ENCODE data around the gene MAPKAPK2.

MAPKAPK2 gene

DNA sequence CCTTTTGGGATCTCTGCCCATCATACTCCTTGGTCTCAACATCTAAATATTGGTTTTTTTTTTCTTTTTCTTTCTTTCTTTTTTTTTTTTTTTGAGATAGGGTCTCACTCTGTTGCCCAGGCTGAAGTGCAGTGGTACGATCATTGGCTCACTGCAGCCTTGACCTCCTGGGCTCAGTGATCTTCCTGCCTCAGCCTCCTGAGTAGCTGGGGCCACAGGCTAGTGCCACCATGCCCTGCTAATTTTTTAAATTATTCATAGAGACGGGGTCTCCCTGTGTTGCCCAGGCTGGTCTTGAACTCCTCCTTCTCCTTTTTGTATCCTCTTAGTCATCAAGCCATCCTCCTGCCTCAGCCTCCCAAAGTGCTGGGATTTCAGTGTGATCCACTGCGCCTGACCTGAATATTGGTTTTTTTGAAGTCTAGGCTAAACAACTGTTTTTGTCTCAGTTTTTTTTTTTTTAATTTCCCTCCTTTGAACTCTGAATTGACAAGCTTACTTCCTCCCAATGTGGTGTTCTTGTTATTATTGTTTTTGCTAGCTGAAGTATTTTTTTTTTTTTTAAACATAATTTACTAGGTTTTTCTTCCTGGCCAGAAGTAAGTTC, 30.9 kb downstream of the MAPKAPK2 start:
- Mint-ChIP-seq H3K4me3 (peak overlapping the region; percentile 43), H3K36me3 (no peaks in the 10 kb centered on the region), H3K27ac (no peak overlapping the region), H3K27me3 (no peaks in the 10 kb centered on the region), H3K4me1 (peaks cover 74% of the 10 kb centered on the region), H3K9me3 (no peaks in the 10 kb centered on the region)

DNA sequence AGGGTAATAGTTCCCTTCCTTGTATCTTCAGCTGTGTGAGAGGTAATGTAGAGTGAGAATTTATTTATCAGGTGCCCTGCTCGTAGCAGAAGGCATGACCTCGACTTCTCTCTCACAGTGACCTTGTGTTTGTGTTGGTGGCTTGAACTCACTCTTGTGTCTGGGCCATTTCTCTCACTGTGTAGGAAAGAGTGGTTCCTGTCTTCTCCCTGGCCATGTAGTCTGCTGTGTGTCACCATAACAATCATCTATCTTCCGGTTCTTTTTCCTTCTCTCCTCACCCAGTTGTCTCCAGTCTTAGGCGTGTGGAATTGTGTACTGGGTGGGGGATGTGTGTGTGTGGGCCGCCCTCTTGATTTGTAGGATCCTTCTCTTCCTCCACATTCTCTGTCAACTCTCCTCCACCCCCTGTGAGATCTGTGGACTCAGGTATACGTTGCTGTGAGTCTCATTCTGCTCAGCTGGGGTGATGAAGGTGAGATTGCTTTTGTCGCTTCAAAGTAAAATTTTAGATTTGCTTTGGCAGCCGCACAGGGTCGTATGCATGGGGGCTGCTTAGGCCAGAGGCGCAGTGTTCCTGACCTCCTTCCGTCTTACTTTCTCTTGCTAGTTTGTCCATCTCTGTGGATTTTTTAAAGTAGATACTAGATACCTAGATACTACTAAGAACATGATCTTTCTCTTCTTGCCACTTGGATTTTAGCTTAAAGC, 31.6 kb downstream of the MAPKAPK2 start:
- no peaks in the 10 kb centered on the region for H3K36me3 Mint-ChIP-seq
- H3K27me3 Mint-ChIP-seq, result no peaks in the 10 kb centered on the region
- peaks cover 78% of the 10 kb centered on the region for H3K4me1 Mint-ChIP-seq
- H3K27ac Mint-ChIP-seq, result peak overlapping the region; percentile 46
- no peaks in the 10 kb centered on the region for H3K9me3 Mint-ChIP-seq
- peak overlapping the region; percentile 37 for H3K4me3 Mint-ChIP-seq

DNA sequence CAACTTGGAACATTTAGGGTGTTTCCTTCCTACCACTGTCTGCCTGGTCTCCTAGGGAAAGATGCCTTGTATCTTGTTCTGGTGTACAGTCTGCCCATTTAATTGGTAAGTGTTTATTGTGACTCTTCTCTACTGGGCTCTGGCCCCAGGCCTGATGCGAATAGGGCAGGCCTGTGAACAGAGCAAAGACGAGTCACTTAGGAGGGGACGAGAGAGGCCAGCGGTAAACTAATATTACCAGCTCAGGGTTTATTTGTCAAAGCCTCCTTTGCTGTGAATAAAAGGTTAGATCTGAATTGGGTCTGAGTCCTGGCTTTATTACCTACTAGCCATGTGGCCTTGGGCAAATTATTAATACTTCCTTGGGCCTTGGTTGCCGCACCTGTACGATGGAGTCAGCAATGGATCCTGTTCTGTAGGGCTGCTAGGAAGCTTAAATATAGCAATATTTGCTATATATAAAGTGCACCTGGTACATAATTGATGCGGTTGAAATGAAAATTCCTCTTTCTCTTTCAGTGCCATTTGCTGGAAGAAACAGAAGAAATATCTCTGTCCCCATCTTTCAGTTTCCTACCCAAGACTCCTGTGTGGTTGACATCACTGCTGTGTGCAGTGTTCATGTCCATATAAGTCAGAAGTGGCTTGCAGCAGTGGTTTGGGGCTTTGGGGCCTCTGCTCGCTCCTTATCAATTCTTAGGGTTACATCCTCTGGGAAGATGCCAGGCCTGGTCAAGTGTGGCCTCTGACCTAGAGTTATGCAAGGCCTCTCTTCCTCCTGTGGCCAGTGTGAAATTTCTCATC, 32.4 kb downstream of the MAPKAPK2 start:
- peaks cover 76% of the 10 kb centered on the region for H3K4me1 Mint-ChIP-seq
- H3K4me3 Mint-ChIP-seq, result peak overlapping the region; percentile 37
- H3K36me3 Mint-ChIP-seq, result no peaks in the 10 kb centered on the region
- H3K27ac Mint-ChIP-seq, result peak overlapping the region; percentile 46
- H3K9me3 Mint-ChIP-seq, result no peaks in the 10 kb centered on the region
- H3K27me3 Mint-ChIP-seq, result no peaks in the 10 kb centered on the region

DNA sequence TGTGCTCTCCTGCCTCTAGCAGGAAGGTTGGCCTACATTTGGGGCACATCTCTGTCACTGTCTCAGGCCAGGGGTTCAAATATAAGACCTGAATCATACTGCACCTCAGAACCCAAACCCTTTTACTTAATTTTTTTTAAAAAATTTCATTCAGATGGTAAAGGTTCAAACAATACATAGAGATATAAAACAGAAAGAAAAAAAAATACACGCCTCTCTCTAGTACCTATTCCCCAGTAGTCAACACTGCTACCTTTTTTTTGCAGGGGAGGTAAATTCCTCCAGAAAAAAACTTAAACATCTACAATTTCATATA, 32.9 kb downstream of the MAPKAPK2 start:
- H3K27me3 Mint-ChIP-seq, result no peaks in the 10 kb centered on the region
- peaks cover 72% of the 10 kb centered on the region for H3K4me1 Mint-ChIP-seq
- peak overlapping the region; percentile 30 for H3K4me3 Mint-ChIP-seq
- H3K27ac Mint-ChIP-seq, result peak overlapping the region; percentile 24
- H3K36me3 Mint-ChIP-seq, result no peaks in the 10 kb centered on the region
- no peaks in the 10 kb centered on the region for H3K9me3 Mint-ChIP-seq

DNA sequence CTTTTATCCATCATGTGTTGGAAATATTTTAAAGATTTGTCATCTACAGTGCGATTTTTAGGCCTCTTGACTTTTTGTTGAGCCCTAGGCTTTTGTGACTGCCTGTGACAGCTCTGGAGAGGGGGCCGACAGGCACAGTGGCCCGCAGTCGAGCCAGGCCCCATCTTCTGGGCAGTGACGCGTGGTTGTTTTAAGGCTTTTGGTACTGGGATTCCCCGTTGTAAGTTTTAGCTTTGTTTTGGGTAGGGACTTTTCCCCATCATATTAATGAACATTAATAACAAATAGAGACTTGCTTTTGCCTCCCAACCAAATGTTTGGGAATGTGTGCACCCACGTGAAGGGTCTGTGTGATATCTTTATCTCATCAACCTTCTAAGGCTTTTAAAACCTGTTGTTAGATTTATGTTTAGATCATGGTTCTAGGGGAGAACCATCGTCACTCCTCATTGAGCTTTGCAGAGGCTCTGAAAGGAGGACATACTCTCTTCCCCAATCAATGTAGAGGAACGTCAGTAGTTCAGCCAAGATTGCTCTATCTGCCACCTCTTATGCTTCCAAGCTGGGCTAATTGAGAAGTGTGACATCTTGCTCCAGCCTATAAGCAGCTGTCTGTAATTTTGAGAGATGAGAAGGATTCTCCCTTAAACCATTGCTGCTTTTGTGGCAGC, 34.6 kb downstream of the MAPKAPK2 start:
- Mint-ChIP-seq H3K36me3 (no peaks in the 10 kb centered on the region), H3K9me3 (no peaks in the 10 kb centered on the region), H3K27ac (no peak overlapping the region), H3K4me1 (peaks cover 69% of the 10 kb centered on the region), H3K27me3 (no peaks in the 10 kb centered on the region), H3K4me3 (no peak overlapping the region)

- no peaks in the 10 kb centered on the region for H3K9me3 Mint-ChIP-seq
- H3K4me1 Mint-ChIP-seq, result peaks cover 66% of the 10 kb centered on the region
- no peak overlapping the region for H3K27ac Mint-ChIP-seq
- H3K27me3 Mint-ChIP-seq, result no peaks in the 10 kb centered on the region
- H3K36me3 Mint-ChIP-seq, result no peaks in the 10 kb centered on the region
- H3K4me3 Mint-ChIP-seq, result no peak overlapping the region
Observed at GRCh38 chr1:206721454-206721853, 36.7 kb downstream of the MAPKAPK2 start.

DNA sequence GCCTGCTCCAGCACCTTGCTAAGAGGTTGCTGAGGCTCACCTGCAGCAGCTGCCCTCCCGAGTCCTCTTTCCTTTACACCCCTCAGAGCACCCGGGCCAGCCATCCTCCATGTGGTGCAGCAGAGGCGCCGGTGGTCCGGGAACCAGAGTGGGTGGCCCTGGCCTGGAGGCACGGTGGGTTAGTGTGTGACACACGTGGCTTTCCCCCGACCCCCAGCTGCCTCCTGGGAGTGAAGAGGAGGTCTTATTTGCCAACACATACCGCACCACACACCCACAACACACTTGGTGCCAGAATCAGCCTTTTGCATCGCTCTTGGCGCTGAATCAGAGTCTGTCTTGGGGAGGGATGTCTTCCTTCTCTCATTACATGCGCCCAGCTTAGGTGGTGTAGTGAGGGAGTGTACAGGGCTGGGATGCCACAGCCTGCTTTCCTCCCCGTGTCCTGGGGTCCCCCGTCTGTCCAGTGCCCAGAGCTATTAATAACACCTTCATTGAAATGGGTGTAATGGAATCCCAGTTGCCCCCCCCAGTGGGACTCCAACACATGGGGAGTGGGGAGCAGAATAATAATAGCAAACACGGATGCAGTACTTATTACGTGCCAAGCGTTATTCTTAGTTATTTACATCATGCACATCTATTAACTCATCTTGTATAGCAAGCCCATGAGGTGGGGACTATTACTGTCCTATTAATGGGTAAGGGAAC, 38.2 kb downstream of the MAPKAPK2 start:
- Mint-ChIP-seq H3K36me3 (no peaks in the 10 kb centered on the region), H3K4me1 (peaks cover 59% of the 10 kb centered on the region), H3K9me3 (no peaks in the 10 kb centered on the region), H3K4me3 (no peak overlapping the region), H3K27ac (no peak overlapping the region), H3K27me3 (no peaks in the 10 kb centered on the region)

DNA sequence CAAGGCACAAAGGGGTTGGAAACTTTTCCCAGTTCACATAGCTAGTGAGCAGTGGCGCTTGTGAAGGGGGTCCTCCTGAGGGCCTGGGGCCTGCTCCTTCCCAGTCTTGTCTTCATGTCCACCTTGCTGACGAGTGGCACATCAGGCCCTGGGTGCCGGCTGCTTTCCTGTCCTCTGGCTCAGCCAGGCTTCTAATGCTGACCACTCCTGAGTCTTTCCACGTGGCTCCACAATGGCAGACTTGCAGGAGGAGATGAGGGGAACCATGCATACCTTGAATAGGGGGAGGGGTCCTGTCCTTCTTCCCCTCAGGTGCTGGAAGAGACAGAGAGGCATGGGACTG, 38.7 kb downstream of the MAPKAPK2 start:
- H3K9me3 Mint-ChIP-seq, result no peaks in the 10 kb centered on the region
- H3K27ac Mint-ChIP-seq, result no peak overlapping the region
- H3K4me1 Mint-ChIP-seq, result peaks cover 61% of the 10 kb centered on the region
- no peaks in the 10 kb centered on the region for H3K27me3 Mint-ChIP-seq
- H3K4me3 Mint-ChIP-seq, result no peak overlapping the region
- H3K36me3 Mint-ChIP-seq, result no peaks in the 10 kb centered on the region

- H3K36me3 Mint-ChIP-seq, result no peaks in the 10 kb centered on the region
Observed at GRCh38 chr1:206723805-206724472, 39.2 kb downstream of the MAPKAPK2 start.

DNA sequence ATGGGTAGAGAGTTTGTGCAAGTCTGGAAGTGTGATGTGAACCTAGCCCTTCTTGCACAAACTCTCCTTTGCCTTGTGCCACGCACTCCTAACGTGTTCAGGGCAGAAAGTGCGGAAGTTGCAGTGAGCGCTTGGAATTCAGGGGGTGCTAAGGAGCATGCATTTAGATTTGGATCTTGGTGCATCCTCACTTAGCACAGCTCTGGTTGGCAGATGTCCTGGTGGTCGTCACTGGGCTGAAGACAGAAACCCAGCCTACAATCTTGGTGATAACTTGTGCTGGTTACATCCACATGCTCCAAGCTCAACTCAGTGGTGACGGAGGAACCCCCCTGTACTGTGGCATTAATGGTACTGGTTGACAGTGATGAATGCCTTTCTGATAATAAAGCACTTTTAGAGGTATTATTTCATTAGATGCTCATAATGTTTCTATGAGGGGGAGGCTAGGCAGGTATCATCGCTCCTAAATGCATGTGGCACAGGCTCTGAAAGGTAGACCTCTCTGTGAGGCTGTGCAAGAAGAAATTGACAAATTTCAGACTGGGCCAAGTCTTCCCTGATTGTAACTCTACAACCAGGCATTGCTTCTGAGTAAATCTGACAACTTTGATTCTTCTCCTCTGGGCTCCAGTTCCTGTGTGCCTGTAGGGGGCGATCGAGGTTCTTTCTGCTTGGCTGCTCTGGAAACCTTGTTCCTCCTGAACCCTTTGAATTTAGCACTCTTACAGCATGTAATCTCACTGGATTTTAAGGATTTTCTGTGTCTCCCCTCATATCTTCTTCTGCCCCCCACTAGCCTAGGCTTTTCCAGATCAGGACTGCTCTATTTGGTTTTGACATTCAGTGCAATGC, 40.6 kb downstream of the MAPKAPK2 start:
- Mint-ChIP-seq H3K4me3 (no peak overlapping the region), H3K27me3 (no peaks in the 10 kb centered on the region), H3K4me1 (peaks cover 57% of the 10 kb centered on the region), H3K9me3 (no peaks in the 10 kb centered on the region), H3K27ac (no peak overlapping the region), H3K36me3 (peaks cover 2% of the 10 kb centered on the region)

More at GRCh38 chr1:206723805-206724472, 39.2 kb downstream of the MAPKAPK2 start:
- H3K27me3 Mint-ChIP-seq, result no peaks in the 10 kb centered on the region
- peaks cover 56% of the 10 kb centered on the region for H3K4me1 Mint-ChIP-seq
- H3K27ac Mint-ChIP-seq, result no peak overlapping the region
- no peaks in the 10 kb centered on the region for H3K9me3 Mint-ChIP-seq
- no peak overlapping the region for H3K4me3 Mint-ChIP-seq

- H3K9me3 Mint-ChIP-seq, result no peaks in the 10 kb centered on the region
- peaks cover 44% of the 10 kb centered on the region for H3K4me1 Mint-ChIP-seq
- no peak overlapping the region for H3K4me3 Mint-ChIP-seq
- no peaks in the 10 kb centered on the region for H3K27me3 Mint-ChIP-seq
- no peak overlapping the region for H3K27ac Mint-ChIP-seq
- peaks cover 6% of the 10 kb centered on the region for H3K36me3 Mint-ChIP-seq
Observed at GRCh38 chr1:206727981-206728696, 43.4 kb downstream of the MAPKAPK2 start.

- Mint-ChIP-seq H3K27me3 (no peaks in the 10 kb centered on the region), H3K4me1 (peaks cover 39% of the 10 kb centered on the region), H3K27ac (no peak overlapping the region), H3K4me3 (no peak overlapping the region), H3K9me3 (no peaks in the 10 kb centered on the region), H3K36me3 (peaks cover 6% of the 10 kb centered on the region)
Observed at GRCh38 chr1:206728697-206728987, 43.9 kb downstream of the MAPKAPK2 start.

- no peaks in the 10 kb centered on the region for H3K9me3 Mint-ChIP-seq
- H3K4me1 Mint-ChIP-seq, result peaks cover 36% of the 10 kb centered on the region
- H3K27ac Mint-ChIP-seq, result no peak overlapping the region
- no peak overlapping the region for H3K4me3 Mint-ChIP-seq
- no peaks in the 10 kb centered on the region for H3K27me3 Mint-ChIP-seq
- H3K36me3 Mint-ChIP-seq, result peaks cover 6% of the 10 kb centered on the region
Observed at GRCh38 chr1:206729050-206729449, 44.3 kb downstream of the MAPKAPK2 start.

DNA sequence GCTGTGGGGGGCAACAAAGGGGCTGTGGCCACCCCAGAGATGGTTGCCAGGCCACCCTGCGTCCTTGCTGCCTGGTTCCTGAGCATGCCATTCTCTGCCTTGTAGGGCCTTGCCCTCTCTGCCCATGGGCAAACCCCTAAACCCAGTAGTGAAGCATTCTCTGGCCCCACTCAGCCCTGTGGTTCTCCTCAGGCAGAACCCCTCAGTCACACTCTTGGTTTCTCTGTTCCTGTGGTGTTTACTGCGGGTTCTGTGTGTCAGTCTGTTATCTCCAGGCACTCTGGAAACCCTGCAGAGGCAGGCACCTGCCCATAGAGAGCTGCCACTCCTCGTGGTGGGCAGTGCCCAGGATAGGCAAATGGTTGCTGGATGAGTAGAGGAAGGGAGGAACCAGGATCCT, 44.8 kb downstream of the MAPKAPK2 start:
- Mint-ChIP-seq H3K27ac (no peak overlapping the region), H3K4me3 (no peak overlapping the region), H3K9me3 (no peaks in the 10 kb centered on the region), H3K4me1 (peaks cover 35% of the 10 kb centered on the region), H3K36me3 (peaks cover 6% of the 10 kb centered on the region), H3K27me3 (no peaks in the 10 kb centered on the region)
